HG02571 (cell line): ENCODE results near the gene ADAMTSL2.

Source experiments
- ATAC-seq: cut with Tn5 transposase; IDR thresholded peaks from one replicate; pipeline ENCODE4 v1.9.1; 2021; ENCODE audit warnings: mild to moderate bottlenecking, moderate library complexity; ENCODE audit not compliant: unreplicated experiment

ADAMTSL2 gene

GRCh38 chr9:133534346-133535291 is at the start of gene ADAMTSL2:
Gene ADAMTSL2 (plus strand): TSS chr9:133534704. CDS start chr9:133536713, 2,009 bp downstream.
- no peak for ATAC-seq

GRCh38 chr9:133485531-133486260 is 48.8 kb upstream of the ADAMTSL2 start:
- no peak for ATAC-seq

- ATAC-seq = no peak
Observed at GRCh38 chr9:133487331-133487725, 47.2 kb upstream of the ADAMTSL2 start.

- ATAC-seq = no peak
Observed at GRCh38 chr9:133488686-133489252, 45.7 kb upstream of the ADAMTSL2 start.

DNA sequence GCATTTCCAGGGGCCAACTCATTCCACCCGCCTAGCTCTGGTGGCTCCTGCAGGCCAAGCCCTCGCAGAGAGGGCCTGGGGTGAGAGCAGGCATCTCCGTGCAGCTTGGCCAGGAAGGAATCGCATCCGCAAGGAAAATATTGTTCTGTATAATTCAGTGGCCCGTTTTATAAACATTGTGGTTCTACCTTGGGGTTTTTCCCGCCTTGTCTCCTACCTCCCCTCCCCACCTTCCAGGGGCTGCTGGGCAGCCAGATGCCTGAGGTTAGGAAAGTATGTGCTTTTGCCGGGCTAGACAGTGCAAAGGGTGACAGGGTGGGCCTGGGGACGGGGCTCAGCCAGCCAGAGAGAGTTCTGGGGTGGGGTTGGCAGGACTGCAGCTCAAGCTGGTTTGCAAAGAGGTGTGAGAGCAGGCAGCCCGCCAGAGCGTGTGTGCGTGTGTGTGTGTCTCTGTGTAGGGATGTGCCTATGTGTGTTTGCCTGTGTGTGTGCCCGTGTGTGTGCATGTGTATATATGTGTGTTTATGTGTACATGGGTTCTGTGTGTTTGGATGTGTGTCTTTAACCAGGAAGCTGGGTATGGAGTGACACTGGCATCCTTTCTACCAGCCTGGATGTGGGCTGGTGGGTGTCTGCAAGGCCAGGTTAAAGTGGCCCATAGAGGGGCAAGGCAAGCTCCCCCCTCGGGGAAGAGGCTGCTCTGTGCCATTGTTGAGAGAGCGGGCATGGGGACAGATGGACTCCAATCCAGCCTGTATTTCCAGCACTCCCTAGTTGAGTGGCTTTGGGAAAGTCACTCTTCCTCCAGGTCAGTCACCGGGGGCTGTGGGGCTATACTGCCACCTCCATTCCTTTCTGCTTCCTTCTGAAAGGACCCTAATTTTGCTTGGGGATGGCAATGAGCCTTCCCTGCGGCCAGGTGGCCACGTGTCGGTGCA is 45.0 kb upstream of the ADAMTSL2 start:
- no peak for ATAC-seq

DNA sequence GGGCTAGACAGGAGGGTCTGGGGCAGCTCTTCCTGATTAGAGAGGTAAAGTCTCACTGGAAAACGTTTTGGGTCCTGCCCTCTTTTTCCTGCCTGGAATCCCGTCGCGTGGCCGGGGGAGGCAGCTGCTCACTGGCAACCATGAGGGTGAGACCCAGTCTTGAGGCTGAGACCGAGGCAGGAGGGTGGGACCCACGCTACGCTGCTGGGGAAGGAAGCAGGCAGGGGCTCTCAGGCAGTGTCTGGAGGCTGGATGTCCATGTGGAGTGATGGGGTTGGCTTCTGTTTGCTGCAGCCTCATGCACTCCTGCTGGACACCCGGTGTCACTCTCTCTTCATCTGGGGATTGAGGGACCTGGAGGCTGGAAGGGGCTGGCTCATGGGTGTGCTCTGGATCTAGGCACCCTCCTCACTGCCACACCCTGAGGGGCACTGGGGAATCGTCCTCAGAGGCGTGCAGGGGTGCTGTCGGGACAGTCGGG is 44.3 kb upstream of the ADAMTSL2 start:
- ATAC-seq = no peak

- no peak for ATAC-seq
Observed at GRCh38 chr9:133490865-133491655, 43.4 kb upstream of the ADAMTSL2 start.

- ATAC-seq = no peak
Observed at GRCh38 chr9:133491656-133491925, 42.9 kb upstream of the ADAMTSL2 start.

- no peak for ATAC-seq
Observed at GRCh38 chr9:133492061-133493021, 42.2 kb upstream of the ADAMTSL2 start.

- ATAC-seq = no peak
Observed at GRCh38 chr9:133493428-133493827, 41.1 kb upstream of the ADAMTSL2 start.

GRCh38 chr9:133493845-133494540 is 40.5 kb upstream of the ADAMTSL2 start:
- ATAC-seq = no peak

DNA sequence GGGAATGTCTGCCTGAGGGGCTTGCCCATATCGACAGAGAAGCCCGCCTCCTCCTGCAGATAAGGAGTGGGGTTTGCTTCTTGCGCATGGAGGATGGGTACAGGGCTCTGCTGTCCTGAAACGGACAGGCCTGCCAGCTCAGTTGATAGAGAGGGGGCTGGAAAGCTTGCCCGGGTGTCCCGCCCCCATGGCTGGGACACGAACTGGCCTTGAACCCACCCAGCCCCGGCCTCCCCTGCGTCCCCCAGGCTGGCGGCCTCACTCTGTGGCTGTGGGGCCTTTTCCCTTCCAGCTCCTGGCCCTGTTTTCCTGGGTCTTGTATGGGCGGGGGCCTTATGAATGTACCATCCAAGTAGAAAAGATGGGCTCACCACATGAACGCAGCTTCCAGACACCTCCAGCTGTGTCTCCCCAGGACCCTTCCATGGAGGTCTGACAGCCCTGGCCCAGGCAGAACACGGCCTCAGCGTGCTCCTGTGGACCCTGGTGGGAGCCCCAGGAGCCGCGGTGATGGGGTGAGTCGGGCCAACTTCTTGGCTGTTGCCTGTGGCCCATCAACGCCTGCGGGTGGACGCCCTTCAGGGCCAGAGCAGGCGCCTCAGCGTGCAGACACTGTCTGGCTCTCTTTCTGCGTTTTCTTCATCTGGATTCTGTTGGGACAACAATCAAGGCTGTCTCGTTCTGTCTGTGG is 39.7 kb upstream of the ADAMTSL2 start:
- ATAC-seq = no peak

DNA sequence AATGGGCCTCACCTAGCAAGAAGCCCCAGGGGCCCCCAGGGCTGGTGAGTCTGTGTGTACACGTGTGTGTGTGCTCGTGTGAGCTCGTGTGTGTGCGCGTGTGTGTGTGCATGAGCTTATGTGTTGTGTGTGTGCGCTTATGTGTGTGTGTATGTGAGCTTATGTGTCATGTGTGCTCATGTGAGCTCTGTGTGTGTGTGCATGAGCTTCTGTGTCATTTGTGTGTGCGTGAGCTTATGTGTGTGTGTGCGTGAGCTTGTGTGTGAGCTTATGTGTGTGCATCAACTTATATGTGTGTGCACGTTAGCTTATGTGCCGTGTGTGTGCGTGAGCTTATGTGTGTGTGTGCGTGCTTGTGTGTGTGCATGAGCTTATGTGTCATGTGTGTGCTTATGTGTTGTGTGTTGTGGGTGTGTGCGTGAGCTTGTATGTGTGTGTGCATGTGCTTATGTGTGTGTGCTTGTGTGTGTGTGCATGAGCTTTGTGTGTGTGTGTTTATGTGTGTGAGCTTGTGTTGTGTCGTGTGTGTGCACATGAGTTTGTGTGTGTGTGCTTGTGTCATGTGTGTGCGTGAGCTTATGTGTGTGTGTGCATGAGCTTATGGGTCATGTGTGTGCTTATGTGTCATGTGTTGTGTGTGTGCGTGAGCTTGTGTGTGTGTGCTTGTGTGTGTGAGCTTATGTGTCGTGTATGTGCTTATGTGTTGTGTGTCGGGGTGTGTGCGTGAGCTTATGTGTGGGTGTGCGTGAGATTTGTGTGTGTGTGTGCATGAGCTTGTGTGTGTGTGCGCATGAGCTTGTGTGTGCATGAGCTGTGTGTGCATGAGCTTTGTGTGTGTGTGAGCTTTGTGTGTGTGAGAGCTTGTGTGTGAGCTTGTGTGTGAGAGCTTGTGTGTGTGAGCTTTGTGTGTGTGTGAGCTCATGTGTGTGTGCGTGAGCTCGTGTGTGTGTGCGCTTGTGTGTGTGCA is 38.9 kb upstream of the ADAMTSL2 start:
- ATAC-seq = no peak

- no peak for ATAC-seq
Observed at GRCh38 chr9:133496861-133497842, 37.4 kb upstream of the ADAMTSL2 start.
